ENCODE measurements around the gene VSTM4. TPM values are rescaled to one million over a fixed set of nuclear protein-coding genes. Genes with fewer than 3 reads are reported as not detected.

VSTM4 gene
- total and polyA plus RNA-seq, 2 experiments from 2014 or later = 0.21 to 0.66 TPM

DNA sequence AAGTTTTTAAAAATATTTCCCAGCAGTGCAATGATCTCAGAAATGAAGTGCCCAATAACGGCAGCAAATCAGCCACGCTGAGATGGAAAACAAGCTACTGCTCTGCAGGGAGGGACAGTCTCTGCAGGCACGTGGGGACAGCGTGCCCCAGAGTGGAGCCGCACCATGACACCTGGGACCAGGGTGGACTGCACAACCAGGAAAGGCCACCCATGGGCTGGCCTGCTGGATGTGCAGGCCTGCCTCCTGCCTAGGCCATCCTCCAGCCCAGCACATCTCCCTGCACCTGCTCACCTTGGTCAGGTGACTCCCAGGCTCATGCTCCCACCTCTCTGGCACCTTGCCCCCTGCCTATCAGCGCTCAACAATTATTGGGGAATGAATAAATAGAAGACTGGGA is 80.4 kb downstream of the VSTM4 start:
- no peak overlapping the region for H3K27ac ChIP-seq (ENCODE audit: low read depth)
- H3K36me3 Mint-ChIP-seq (ENCODE audit: low read depth) = no peaks in the 10 kb centered on the region
- no peaks in the 10 kb centered on the region for H3K4me1 Mint-ChIP-seq
- no peak overlapping the region for H3K27ac Mint-ChIP-seq
- H3K9me3 Mint-ChIP-seq = no peaks in the 10 kb centered on the region
- H3K9me2 ChIP-seq (ENCODE audit: insufficient read depth) = peaks cover 11% of the 10 kb centered on the region; the same call in 1 of the 2 replicates
- H2AFZ ChIP-seq = no peak overlapping the region
- no peaks in the 10 kb centered on the region for H3K79me2 ChIP-seq (replicated peaks; ENCODE audit: insufficient read depth)
- no peak overlapping the region for H3K4me3 Mint-ChIP-seq
- H3K27me3 Mint-ChIP-seq (ENCODE audit: insufficient read depth, low read depth, poor library complexity) = peaks cover 3% of the 10 kb centered on the region
- H3K27me3 ChIP-seq (ENCODE audit: insufficient read depth) = no peaks in the 10 kb centered on the region
- no peak overlapping the region for H3K4me3 ChIP-seq
- no peaks in the 10 kb centered on the region for H3K4me1 ChIP-seq (ENCODE audit: insufficient read depth)
- TF ChIP-seq, protein P1, sequence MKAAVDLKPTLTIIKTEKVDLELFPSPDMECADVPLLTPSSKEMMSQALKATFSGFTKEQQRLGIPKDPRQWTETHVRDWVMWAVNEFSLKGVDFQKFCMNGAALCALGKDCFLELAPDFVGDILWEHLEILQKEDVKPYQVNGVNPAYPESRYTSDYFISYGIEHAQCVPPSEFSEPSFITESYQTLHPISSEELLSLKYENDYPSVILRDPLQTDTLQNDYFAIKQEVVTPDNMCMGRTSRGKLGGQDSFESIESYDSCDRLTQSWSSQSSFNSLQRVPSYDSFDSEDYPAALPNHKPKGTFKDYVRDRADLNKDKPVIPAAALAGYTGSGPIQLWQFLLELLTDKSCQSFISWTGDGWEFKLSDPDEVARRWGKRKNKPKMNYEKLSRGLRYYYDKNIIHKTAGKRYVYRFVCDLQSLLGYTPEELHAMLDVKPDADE (IDR thresholded peaks at IDR 0.05) = no peak
- no peak for TF ChIP-seq EZH2phosphoT487 (IDR thresholded peaks at IDR 0.05; ENCODE audit: unreplicated experiment)
- TF ChIP-seq CTCF (conservative IDR thresholded peaks at IDR 0.05; ENCODE audit: low read depth in 2 of 2) = no peak
- TF ChIP-seq CREB1 (CRISPR knock-in tag; IDR thresholded peaks at IDR 0.05; ENCODE audit: low read depth) = no peak
- TF ChIP-seq EZH2 (IDR thresholded peaks at IDR 0.05; ENCODE audit: low read depth, unreplicated experiment) = no peak
- TF ChIP-seq, protein P2, sequence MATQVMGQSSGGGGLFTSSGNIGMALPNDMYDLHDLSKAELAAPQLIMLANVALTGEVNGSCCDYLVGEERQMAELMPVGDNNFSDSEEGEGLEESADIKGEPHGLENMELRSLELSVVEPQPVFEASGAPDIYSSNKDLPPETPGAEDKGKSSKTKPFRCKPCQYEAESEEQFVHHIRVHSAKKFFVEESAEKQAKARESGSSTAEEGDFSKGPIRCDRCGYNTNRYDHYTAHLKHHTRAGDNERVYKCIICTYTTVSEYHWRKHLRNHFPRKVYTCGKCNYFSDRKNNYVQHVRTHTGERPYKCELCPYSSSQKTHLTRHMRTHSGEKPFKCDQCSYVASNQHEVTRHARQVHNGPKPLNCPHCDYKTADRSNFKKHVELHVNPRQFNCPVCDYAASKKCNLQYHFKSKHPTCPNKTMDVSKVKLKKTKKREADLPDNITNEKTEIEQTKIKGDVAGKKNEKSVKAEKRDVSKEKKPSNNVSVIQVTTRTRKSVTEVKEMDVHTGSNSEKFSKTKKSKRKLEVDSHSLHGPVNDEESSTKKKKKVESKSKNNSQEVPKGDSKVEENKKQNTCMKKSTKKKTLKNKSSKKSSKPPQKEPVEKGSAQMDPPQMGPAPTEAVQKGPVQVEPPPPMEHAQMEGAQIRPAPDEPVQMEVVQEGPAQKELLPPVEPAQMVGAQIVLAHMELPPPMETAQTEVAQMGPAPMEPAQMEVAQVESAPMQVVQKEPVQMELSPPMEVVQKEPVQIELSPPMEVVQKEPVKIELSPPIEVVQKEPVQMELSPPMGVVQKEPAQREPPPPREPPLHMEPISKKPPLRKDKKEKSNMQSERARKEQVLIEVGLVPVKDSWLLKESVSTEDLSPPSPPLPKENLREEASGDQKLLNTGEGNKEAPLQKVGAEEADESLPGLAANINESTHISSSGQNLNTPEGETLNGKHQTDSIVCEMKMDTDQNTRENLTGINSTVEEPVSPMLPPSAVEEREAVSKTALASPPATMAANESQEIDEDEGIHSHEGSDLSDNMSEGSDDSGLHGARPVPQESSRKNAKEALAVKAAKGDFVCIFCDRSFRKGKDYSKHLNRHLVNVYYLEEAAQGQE (IDR thresholded peaks at IDR 0.05; ENCODE audit: unreplicated experiment) = no peak
- TF ChIP-seq, protein P3, sequence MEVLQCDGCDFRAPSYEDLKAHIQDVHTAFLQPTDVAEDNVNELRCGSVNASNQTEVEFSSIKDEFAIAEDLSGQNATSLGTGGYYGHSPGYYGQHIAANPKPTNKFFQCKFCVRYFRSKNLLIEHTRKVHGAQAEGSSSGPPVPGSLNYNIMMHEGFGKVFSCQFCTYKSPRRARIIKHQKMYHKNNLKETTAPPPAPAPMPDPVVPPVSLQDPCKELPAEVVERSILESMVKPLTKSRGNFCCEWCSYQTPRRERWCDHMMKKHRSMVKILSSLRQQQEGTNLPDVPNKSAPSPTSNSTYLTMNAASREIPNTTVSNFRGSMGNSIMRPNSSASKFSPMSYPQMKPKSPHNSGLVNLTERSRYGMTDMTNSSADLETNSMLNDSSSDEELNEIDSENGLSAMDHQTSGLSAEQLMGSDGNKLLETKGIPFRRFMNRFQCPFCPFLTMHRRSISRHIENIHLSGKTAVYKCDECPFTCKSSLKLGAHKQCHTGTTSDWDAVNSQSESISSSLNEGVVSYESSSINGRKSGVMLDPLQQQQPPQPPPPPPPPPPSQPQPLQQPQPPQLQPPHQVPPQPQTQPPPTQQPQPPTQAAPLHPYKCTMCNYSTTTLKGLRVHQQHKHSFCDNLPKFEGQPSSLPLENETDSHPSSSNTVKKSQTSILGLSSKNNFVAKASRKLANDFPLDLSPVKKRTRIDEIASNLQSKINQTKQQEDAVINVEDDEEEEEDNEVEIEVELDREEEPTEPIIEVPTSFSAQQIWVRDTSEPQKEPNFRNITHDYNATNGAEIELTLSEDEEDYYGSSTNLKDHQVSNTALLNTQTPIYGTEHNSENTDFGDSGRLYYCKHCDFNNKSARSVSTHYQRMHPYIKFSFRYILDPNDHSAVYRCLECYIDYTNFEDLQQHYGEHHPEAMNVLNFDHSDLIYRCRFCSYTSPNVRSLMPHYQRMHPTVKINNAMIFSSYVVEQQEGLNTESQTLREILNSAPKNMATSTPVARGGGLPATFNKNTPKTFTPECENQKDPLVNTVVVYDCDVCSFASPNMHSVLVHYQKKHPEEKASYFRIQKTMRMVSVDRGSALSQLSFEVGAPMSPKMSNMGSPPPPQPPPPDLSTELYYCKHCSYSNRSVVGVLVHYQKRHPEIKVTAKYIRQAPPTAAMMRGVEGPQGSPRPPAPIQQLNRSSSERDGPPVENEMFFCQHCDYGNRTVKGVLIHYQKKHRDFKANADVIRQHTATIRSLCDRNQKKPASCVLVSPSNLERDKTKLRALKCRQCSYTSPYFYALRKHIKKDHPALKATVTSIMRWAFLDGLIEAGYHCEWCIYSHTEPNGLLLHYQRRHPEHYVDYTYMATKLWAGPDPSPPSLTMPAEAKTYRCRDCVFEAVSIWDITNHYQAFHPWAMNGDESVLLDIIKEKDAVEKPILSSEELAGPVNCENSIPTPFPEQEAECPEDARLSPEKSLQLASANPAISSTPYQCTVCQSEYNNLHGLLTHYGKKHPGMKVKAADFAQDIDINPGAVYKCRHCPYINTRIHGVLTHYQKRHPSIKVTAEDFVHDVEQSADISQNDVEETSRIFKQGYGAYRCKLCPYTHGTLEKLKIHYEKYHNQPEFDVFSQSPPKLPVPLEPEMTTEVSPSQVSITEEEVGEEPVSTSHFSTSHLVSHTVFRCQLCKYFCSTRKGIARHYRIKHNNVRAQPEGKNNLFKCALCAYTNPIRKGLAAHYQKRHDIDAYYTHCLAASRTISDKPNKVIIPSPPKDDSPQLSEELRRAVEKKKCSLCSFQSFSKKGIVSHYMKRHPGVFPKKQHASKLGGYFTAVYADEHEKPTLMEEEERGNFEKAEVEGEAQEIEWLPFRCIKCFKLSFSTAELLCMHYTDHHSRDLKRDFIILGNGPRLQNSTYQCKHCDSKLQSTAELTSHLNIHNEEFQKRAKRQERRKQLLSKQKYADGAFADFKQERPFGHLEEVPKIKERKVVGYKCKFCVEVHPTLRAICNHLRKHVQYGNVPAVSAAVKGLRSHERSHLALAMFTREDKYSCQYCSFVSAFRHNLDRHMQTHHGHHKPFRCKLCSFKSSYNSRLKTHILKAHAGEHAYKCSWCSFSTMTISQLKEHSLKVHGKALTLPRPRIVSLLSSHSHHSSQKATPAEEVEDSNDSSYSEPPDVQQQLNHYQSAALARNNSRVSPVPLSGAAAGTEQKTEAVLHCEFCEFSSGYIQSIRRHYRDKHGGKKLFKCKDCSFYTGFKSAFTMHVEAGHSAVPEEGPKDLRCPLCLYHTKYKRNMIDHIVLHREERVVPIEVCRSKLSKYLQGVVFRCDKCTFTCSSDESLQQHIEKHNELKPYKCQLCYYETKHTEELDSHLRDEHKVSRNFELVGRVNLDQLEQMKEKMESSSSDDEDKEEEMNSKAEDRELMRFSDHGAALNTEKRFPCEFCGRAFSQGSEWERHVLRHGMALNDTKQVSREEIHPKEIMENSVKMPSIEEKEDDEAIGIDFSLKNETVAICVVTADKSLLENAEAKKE (CRISPR knock-in tag; IDR thresholded peaks at IDR 0.05) = no peak
- TF ChIP-seq NANOG (IDR thresholded peaks at IDR 0.05; ENCODE audit: borderline replicate concordance) = no peak
- TF ChIP-seq STAT1 (IDR thresholded peaks at IDR 0.05; ENCODE audit: unreplicated experiment) = no peak
- no peak for TF ChIP-seq JUNB (IDR thresholded peaks at IDR 0.05; ENCODE audit: unreplicated experiment)
- TF ChIP-seq ZNF331 (CRISPR knock-in tag; IDR thresholded peaks at IDR 0.05; ENCODE audit: low read depth) = no peak
- TF ChIP-seq POLR2AphosphoS5 (IDR thresholded peaks at IDR 0.05; ENCODE audit: low read depth) = no peak
- no peak for TF ChIP-seq ZNF114 (CRISPR knock-in tag; IDR thresholded peaks at IDR 0.05)
- DNase-seq (ENCODE audit: low spot score) = no peak
- no peaks in the 10 kb centered on the region for H4K20me1 ChIP-seq (replicated peaks; ENCODE audit: insufficient read depth)
- no peaks in the 10 kb centered on the region for H3K36me3 ChIP-seq (ENCODE audit: insufficient read depth)
- no peak for ATAC-seq
- H3F3A ChIP-seq (replicated peaks; ENCODE audit: low read depth) = no peaks in the 10 kb centered on the region
- H3K4me2 ChIP-seq = no peak overlapping the region

Measured in GM23338 (cell line).